GM12865 (cell line): ENCODE measurements around the gene ERH.
A peak's percentile ranks its signal among the peaks of the same experiment; 100 is the strongest.

Experiments
- DNase-seq: peaks from one replicate; pipeline ENCODE4 v3.0.0; 2010; ENCODE audit warnings: low read depth
- H3K4me3 ChIP-seq: 2 replicates; pipeline ENCODE4 v1.5.1; 2011; ENCODE audit warnings: mild to moderate bottlenecking, low read depth, low read length, control low read depth
- TF ChIP-seq, protein P1 (sequence below): IDR thresholded peaks from 2 replicates; pipeline ENCODE4 v1.5.1; 2011; ENCODE audit warnings: low read length, control low read depth, low read depth, inconsistent platforms; ENCODE audit not compliant: insufficient read depth; ENCODE audit errors: missing control alignments

Gene ERH

DNA sequence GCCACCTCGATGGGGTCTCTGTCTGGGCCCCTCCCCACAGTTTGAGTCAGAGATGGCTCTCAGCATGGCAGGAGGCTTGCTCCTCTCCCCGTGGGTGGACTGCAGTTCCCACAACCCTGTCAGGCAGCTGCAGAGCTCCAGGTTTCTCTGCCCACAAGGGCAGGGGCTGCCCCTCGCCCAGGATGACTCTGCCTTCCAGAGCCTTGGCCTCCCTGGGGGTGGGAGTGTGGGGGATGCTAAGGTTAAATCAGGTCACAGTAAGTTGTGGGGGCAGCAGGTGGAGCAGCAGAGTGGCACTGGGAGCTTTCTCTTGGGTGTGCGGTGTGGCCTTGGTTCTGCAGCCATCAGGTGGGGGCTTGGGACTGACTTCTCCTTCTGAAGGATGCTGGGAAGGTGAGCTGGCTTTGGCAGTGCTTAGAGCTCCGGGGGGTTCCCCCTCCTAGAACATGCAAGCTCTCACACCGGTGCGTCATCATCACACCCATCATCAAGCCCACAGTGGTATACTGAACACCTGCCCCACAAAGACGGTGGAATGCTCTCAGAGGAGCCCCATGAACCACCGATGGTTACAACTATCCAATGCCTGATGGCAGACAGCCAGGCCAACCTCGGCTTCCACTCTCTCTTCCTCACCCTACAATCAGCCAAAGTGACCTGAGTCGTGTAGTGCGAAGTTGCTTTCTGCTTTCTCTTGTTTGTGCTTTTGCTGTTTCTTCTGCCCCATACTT, 39.7 kb downstream of the ERH start:
- TF ChIP-seq, protein P1, sequence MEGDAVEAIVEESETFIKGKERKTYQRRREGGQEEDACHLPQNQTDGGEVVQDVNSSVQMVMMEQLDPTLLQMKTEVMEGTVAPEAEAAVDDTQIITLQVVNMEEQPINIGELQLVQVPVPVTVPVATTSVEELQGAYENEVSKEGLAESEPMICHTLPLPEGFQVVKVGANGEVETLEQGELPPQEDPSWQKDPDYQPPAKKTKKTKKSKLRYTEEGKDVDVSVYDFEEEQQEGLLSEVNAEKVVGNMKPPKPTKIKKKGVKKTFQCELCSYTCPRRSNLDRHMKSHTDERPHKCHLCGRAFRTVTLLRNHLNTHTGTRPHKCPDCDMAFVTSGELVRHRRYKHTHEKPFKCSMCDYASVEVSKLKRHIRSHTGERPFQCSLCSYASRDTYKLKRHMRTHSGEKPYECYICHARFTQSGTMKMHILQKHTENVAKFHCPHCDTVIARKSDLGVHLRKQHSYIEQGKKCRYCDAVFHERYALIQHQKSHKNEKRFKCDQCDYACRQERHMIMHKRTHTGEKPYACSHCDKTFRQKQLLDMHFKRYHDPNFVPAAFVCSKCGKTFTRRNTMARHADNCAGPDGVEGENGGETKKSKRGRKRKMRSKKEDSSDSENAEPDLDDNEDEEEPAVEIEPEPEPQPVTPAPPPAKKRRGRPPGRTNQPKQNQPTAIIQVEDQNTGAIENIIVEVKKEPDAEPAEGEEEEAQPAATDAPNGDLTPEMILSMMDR = no peak
- no peak overlapping the region for H3K4me3 ChIP-seq
- peak; percentile 56 for DNase-seq

GRCh38 chr14:69357544-69358200, 40.4 kb downstream of the ERH start:
- no peak for DNase-seq
- TF ChIP-seq, protein P1 = no peak
- H3K4me3 ChIP-seq = no peak overlapping the region

- H3K4me3 ChIP-seq = no peak overlapping the region
- TF ChIP-seq, protein P1 = no peak
- no peak for DNase-seq
Observed at GRCh38 chr14:69356903-69357543, 41.1 kb downstream of the ERH start.

GRCh38 chr14:69355607-69356281, 42.4 kb downstream of the ERH start:
- peak overlapping the region; percentile 51 for H3K4me3 ChIP-seq
- TF ChIP-seq, protein P1 = no peak
- peak; percentile 28 for DNase-seq

- peak overlapping the region; percentile 51 for H3K4me3 ChIP-seq
- no peak for DNase-seq
- TF ChIP-seq, protein P1 = no peak
Observed at GRCh38 chr14:69355154-69355597, 42.9 kb downstream of the ERH start.

GRCh38 chr14:69354383-69355153, 43.5 kb downstream of the ERH start:
- peak overlapping the region; percentile 51 for H3K4me3 ChIP-seq
- peak; percentile 95 for DNase-seq
- TF ChIP-seq, protein P1 = no peak
